Measurements from ENCODE around the gene CEP120. TPM values are rescaled to one million over a fixed set of nuclear protein-coding genes. Genes with fewer than 3 reads are reported as not detected.
A peak's percentile ranks its signal among the peaks of the same experiment; 100 is the strongest.

The CEP120 gene
- total and polyA plus RNA-seq, 2 of the 4 experiments (the other 2 are of a cell fraction) = 6.7 to 46.1 TPM

DNA sequence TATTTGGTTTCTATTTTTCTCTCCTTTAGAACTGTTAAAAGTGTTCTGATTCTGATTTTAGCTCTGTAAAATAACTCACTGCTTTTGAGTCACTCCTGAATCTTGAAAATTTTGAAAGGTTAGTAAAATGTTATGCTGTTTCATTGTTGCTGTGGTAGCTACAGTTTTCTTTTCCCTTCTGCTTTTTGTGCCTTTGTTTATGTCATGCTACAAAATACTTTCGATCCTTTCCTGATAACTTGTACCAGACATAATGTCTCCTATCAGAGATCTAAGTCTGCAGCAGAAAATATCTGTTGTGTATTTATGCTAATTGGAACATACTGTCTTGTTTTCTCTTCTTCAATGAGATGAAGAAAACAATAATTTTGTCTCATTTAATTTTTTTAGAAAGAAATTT lies 26.9 kb upstream of the CEP120 start:
- H3K36me3 ChIP-seq (ENCODE audit: control insufficient read depth, insufficient read depth, low read length) = no peaks in the 10 kb centered on the region
- TF ChIP-seq RAD21 (IDR thresholded peaks at IDR 0.05; ENCODE audit: low read length) (no peak), RFX5 (IDR thresholded peaks at IDR 0.05; ENCODE audit: low read depth, low read length) (no peak), MXI1 (IDR thresholded peaks at IDR 0.05; ENCODE audit: borderline replicate concordance, low read depth, low read length) (no peak), SMC3 (IDR thresholded peaks at IDR 0.05; ENCODE audit: low read depth, low read length) (no peak), NFE2L2 (IDR thresholded peaks at IDR 0.05; ENCODE audit: low read depth, low read length) (no peak), POLR2A (IDR thresholded peaks at IDR 0.05; ENCODE audit: low read depth, low read length) (no peak), MAFK (IDR thresholded peaks at IDR 0.05; ENCODE audit: low read depth, low read length) (no peak), BHLHE40 (IDR thresholded peaks at IDR 0.05; ENCODE audit: low read depth, low read length) (no peak), MAZ (IDR thresholded peaks at IDR 0.05; ENCODE audit: borderline replicate concordance, low read depth, low read length) (no peak), CHD1 (IDR thresholded peaks at IDR 0.05; ENCODE audit: low read depth, low read length) (no peak), RCOR1 (IDR thresholded peaks at IDR 0.05; ENCODE audit: insufficient replicate concordance, low read length) (no peak), CEBPB (IDR thresholded peaks at IDR 0.05; ENCODE audit: low read depth, low read length) (no peak), FOS (IDR thresholded peaks at IDR 0.05; ENCODE audit: low read depth, low read length) (no peak)
- TF ChIP-seq, protein P1, sequence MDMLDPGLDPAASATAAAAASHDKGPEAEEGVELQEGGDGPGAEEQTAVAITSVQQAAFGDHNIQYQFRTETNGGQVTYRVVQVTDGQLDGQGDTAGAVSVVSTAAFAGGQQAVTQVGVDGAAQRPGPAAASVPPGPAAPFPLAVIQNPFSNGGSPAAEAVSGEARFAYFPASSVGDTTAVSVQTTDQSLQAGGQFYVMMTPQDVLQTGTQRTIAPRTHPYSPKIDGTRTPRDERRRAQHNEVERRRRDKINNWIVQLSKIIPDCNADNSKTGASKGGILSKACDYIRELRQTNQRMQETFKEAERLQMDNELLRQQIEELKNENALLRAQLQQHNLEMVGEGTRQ (IDR thresholded peaks at IDR 0.05; ENCODE audit: low read depth, low read length) = no peak
- TF ChIP-seq, protein P2, sequence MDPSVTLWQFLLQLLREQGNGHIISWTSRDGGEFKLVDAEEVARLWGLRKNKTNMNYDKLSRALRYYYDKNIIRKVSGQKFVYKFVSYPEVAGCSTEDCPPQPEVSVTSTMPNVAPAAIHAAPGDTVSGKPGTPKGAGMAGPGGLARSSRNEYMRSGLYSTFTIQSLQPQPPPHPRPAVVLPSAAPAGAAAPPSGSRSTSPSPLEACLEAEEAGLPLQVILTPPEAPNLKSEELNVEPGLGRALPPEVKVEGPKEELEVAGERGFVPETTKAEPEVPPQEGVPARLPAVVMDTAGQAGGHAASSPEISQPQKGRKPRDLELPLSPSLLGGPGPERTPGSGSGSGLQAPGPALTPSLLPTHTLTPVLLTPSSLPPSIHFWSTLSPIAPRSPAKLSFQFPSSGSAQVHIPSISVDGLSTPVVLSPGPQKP (IDR thresholded peaks at IDR 0.05; ENCODE audit: borderline replicate concordance, low read depth, low read length) = no peak
- TF ChIP-seq, protein P3, sequence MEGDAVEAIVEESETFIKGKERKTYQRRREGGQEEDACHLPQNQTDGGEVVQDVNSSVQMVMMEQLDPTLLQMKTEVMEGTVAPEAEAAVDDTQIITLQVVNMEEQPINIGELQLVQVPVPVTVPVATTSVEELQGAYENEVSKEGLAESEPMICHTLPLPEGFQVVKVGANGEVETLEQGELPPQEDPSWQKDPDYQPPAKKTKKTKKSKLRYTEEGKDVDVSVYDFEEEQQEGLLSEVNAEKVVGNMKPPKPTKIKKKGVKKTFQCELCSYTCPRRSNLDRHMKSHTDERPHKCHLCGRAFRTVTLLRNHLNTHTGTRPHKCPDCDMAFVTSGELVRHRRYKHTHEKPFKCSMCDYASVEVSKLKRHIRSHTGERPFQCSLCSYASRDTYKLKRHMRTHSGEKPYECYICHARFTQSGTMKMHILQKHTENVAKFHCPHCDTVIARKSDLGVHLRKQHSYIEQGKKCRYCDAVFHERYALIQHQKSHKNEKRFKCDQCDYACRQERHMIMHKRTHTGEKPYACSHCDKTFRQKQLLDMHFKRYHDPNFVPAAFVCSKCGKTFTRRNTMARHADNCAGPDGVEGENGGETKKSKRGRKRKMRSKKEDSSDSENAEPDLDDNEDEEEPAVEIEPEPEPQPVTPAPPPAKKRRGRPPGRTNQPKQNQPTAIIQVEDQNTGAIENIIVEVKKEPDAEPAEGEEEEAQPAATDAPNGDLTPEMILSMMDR (conservative IDR thresholded peaks at IDR 0.05; ENCODE audit: low read depth, low read length) = no peak
- no CpG with 5 or more reads among the region's 1 CpG for WGBS, 2 experiments (ENCODE audit: extremely low coverage in 2 of 2, insufficient read length in 1 of 2)
- no peak overlapping the region for H3K9ac ChIP-seq (ENCODE audit: low read depth, low read length)
- H3K9me3 ChIP-seq (ENCODE audit: control insufficient read depth, insufficient read depth, low read length) = no peaks in the 10 kb centered on the region
- no peak overlapping the region for H2BK20ac ChIP-seq (ENCODE audit: low read depth, low read length)
- no peak overlapping the region for H3K4ac ChIP-seq (ENCODE audit: low read depth, low read length)
- H2AFZ ChIP-seq (replicated peaks; ENCODE audit: low read length, poor library complexity) = no peak overlapping the region
- DNase-seq (no peak), ATAC-seq (ENCODE audit: low read depth) (no peak)
- no peak overlapping the region for H4K91ac ChIP-seq (ENCODE audit: insufficient read depth, low read depth, low read length)
- no peak overlapping the region for H3K23ac ChIP-seq (ENCODE audit: low read depth, low read length)
- no peaks in the 10 kb centered on the region; the same call in 1 of the 2 replicates for H3K9me1 ChIP-seq (ENCODE audit: insufficient read depth, low read length)
- no peak overlapping the region for H2AK9ac ChIP-seq (replicated peaks; ENCODE audit: low read depth, low read length, poor library complexity)
- H3K56ac ChIP-seq (ENCODE audit: extremely low read depth, insufficient read depth, low read length) = no peak overlapping the region
- ChIA-PET POLR2A (ENCODE audit: unreplicated experiment) (no interaction called here), CTCF (interaction anchor here (0.6 kb wide), 1 partner anchor 27 kb away, joined by 3 read pairs; the partner anchor contains the start of gene CEP120)
- H4K5ac ChIP-seq (ENCODE audit: low read depth, low read length) = no peak overlapping the region
- H3K18ac ChIP-seq (ENCODE audit: low read depth, low read length) = no peak overlapping the region
- H3K27ac ChIP-seq (ENCODE audit: insufficient read depth, low read length) = no peak overlapping the region
- H2BK5ac ChIP-seq (ENCODE audit: low read depth, low read length, poor library complexity, severe bottlenecking) = no peak overlapping the region
- no TSS peak for BruUV-seq (replicated peaks)
- no peaks in the 10 kb centered on the region for H3K79me1 ChIP-seq (ENCODE audit: low read depth in 1 of 2, low read length in 2 of 2)
- dilution Hi-C loops (cut with HindIII; ENCODE audit: low sequenced_read_pairs, unreplicated experiment) = no loop called here
- no peak overlapping the region for H3K14ac ChIP-seq (replicated peaks; ENCODE audit: low read depth, low read length)
- no peak overlapping the region for H4K8ac ChIP-seq (ENCODE audit: low read depth in 2 of 2, low read length in 2 of 2)
- no peak overlapping the region for H2AK5ac ChIP-seq (ENCODE audit: low read depth, low read length)
- H3K4me2 ChIP-seq (ENCODE audit: low read depth, low read length) = peak overlapping the region; percentile 62
- no peaks in the 10 kb centered on the region for H3K27me3 ChIP-seq (ENCODE audit: control insufficient read depth, insufficient read depth, low read length)
- intact Hi-C loops (cut with micrococcal nuclease) = no loop called here
- in situ Hi-C loops (cut with MboI; ENCODE audit: low sequenced_read_pairs) = no loop called here
- H3K4me3 ChIP-seq (ENCODE audit: insufficient read depth, low read depth, low read length) = no peak overlapping the region
- H4K20me1 ChIP-seq (ENCODE audit: insufficient read depth, low read length) = no peaks in the 10 kb centered on the region
- H3K4me1 ChIP-seq (ENCODE audit: control insufficient read depth, insufficient read depth, low read length) = peaks cover 4% of the 10 kb centered on the region; the same call in 1 of the 2 replicates
- no peak overlapping the region for H2BK120ac ChIP-seq (ENCODE audit: low read depth, low read length)
- H2BK15ac ChIP-seq (ENCODE audit: low read depth, low read length) = no peak overlapping the region

All from IMR-90 (cell line).